HepG2 (cell line): ENCODE data around the gene OAF. TPM values are rescaled to one million over a fixed set of nuclear protein-coding genes. Genes with fewer than 3 reads are reported as not detected.

ENCODE experiments used
- AKAP8 ChIP-seq: sonication (generic); formaldehyde crosslinking; IDR thresholded peaks from 2 replicates; pipeline ENCODE4 v1.5.1; 2020; ENCODE audit warnings: mild to moderate bottlenecking, missing genetic modification reagents
- ATF2 ChIP-seq: sonication (generic); formaldehyde crosslinking; IDR thresholded peaks from 2 replicates; pipeline ENCODE4 v1.4.0; 2020; ENCODE audit warnings: missing genetic modification reagents
- BATF2 ChIP-seq: sonication (generic); formaldehyde crosslinking; IDR thresholded peaks from 2 replicates; pipeline ENCODE4 v1.8.0; 2022; ENCODE audit warnings: mild to moderate bottlenecking, missing genetic modification reagents, moderate library complexity
- FIP1L1 ChIP-seq: fragments of 200-400 bp; formaldehyde crosslinking; IDR thresholded peaks from 2 replicates; pipeline ENCODE4 v1.6.1; 2018; ENCODE audit warnings: low read depth, mild to moderate bottlenecking, low read length, moderate library complexity, borderline replicate concordance; ENCODE audit not compliant: insufficient read depth
- FOXK2 ChIP-seq: fragments of 450-650 bp; IDR thresholded peaks from 2 replicates; pipeline ENCODE4 v1.6.1; 2016
- FUBP1 ChIP-seq: sonication (generic); formaldehyde crosslinking; IDR thresholded peaks from 2 replicates; pipeline ENCODE4 v1.5.1; 2020; ENCODE audit warnings: missing genetic modification reagents, mild to moderate bottlenecking, borderline replicate concordance
- HINFP ChIP-seq: sonication (generic); formaldehyde crosslinking; IDR thresholded peaks from 2 replicates; pipeline ENCODE4 v1.4.0; 2020; ENCODE audit warnings: low read depth, mild to moderate bottlenecking, missing genetic modification reagents
- NFE2L1 ChIP-seq: sonication (generic); formaldehyde crosslinking; IDR thresholded peaks from 2 replicates; pipeline ENCODE4 v1.4.0; 2020; ENCODE audit warnings: missing genetic modification reagents, mild to moderate bottlenecking, borderline replicate concordance
- TFE3 ChIP-seq: IDR thresholded peaks from 2 replicates; pipeline ENCODE4 v1.6.1; 2016
- YEATS4 ChIP-seq: sonication (generic); formaldehyde crosslinking; IDR thresholded peaks from 2 replicates; pipeline ENCODE4 v1.4.0; 2020; ENCODE audit warnings: missing genetic modification reagents, borderline replicate concordance
- ZBTB3 ChIP-seq: sonication (generic); formaldehyde crosslinking; IDR thresholded peaks from 2 replicates; pipeline ENCODE4 v1.4.0; 2020; ENCODE audit warnings: low read depth, mild to moderate bottlenecking, moderate library complexity, missing genetic modification reagents, borderline replicate concordance
- ZNF30 ChIP-seq: sonication (generic); formaldehyde crosslinking; IDR thresholded peaks from 2 replicates; pipeline ENCODE4 v1.5.0; 2020; ENCODE audit warnings: mild to moderate bottlenecking, missing genetic modification reagents
- ZNF333 ChIP-seq: sonication (generic); formaldehyde crosslinking; IDR thresholded peaks from 2 replicates; pipeline ENCODE4 v1.4.0; 2020; ENCODE audit warnings: mild to moderate bottlenecking, missing genetic modification reagents, borderline replicate concordance
- ZNF574 ChIP-seq: sonication (generic); formaldehyde crosslinking; IDR thresholded peaks from 2 replicates; pipeline ENCODE4 v1.4.0; 2020; ENCODE audit warnings: missing genetic modification reagents
- ZNF660 ChIP-seq: sonication (generic); formaldehyde crosslinking; IDR thresholded peaks from 2 replicates; pipeline ENCODE4 v1.5.1; 2020; ENCODE audit warnings: mild to moderate bottlenecking, low read depth, missing genetic modification reagents, borderline replicate concordance
- ZNF781 ChIP-seq: sonication (generic); formaldehyde crosslinking; IDR thresholded peaks from 2 replicates; pipeline ENCODE4 v1.5.1; 2020; ENCODE audit warnings: borderline replicate concordance, mild to moderate bottlenecking, missing genetic modification reagents; ENCODE audit errors: not compliant biosample characterization
- ZNF850 ChIP-seq: sonication (generic); formaldehyde crosslinking; conservative IDR thresholded peaks from 2 replicates; pipeline ENCODE4 v1.9.0; 2021; ENCODE audit warnings: mild to moderate bottlenecking, missing genetic modification reagents
- polyA plus RNA-seq, 8 experiments: library from polyadenylated mRNA; depleted of rRNA in 3 of 8; stranded (reverse) in 7 of 8; unstranded in 1 of 8; fragments of >200 nt; fragmentation: Illumina TruSeq in 4 of 8; extraction: Trizol in 4 of 8; gene quantifications; 2 replicates each; pipeline versions ENCODE4 v1.2.1 to v1.2.3, GENCODE V29; 2011 to 2016; ENCODE audit warnings: low read depth in 4 of 8, missing spikeins in 1 of 8, mixed read lengths in 1 of 8; ENCODE audit not compliant: insufficient read depth in 1 of 8
- total RNA-seq, 5 experiments: library from RNA; depleted of rRNA; stranded (reverse); fragments of >200 nt; fragmentation: Illumina TruSeq; extraction: Trizol; gene quantifications; 2 replicates each; pipeline ENCODE4 v1.2.3, GENCODE V29; 2016; ENCODE audit warnings: low read depth in 1 of 5

Gene OAF
- total and polyA plus RNA-seq, 2 of the 13 experiments (the other 11 are each of a cell fraction or from before 2014, with no cell fraction given): 63.7 to 94.6 TPM

- no peak for TF ChIP-seq NFE2L1 (CRISPR knock-in tag)
- 0 out of 2 replicates have a peak, but pooled peaks have one; percentile 27 for TF ChIP-seq FOXK2
- no peak for TF ChIP-seq ZNF660 (CRISPR knock-in tag)
- peak; percentile 98 for TF ChIP-seq HINFP (CRISPR knock-in tag)
- no peak; the same call in 1 of the 2 replicates for TF ChIP-seq AKAP8 (CRISPR knock-in tag)
- no peak for TF ChIP-seq BATF2 (CRISPR knock-in tag)
- TF ChIP-seq ZNF850 (CRISPR knock-in tag): no peak
- no peak for TF ChIP-seq FUBP1
- no peak for TF ChIP-seq FIP1L1
- no peak for TF ChIP-seq ZNF30 (CRISPR knock-in tag)
- peak; percentile 27; the same call in 1 of the 2 replicates for TF ChIP-seq ATF2 (CRISPR knock-in tag)
- peak; percentile 53; the same call in 1 of the 2 replicates for TF ChIP-seq YEATS4 (CRISPR knock-in tag)
- TF ChIP-seq ZNF574 (CRISPR knock-in tag): peak; percentile 77
- peak; percentile 75; the same call in 1 of the 2 replicates for TF ChIP-seq ZNF333 (CRISPR knock-in tag)
- no peak for TF ChIP-seq ZNF781
- no peak for TF ChIP-seq ZBTB3 (CRISPR knock-in tag)
- TF ChIP-seq TFE3 (CRISPR knock-in tag): peak; percentile 54; the same call in 1 of the 2 replicates
Measured at GRCh38 chr11:120184946-120185705, 25.7 kb upstream of the OAF start (continued).
